SH-SY5Y (cell line): ENCODE data around the gene EAF1.

Source experiments
- GATA2 ChIP-seq: IDR thresholded peaks from 2 replicates; pipeline ENCODE4 v1.6.1; 2011; ENCODE audit warnings: mild to moderate bottlenecking, low read depth, low read length
- GATA3 ChIP-seq: IDR thresholded peaks from 2 replicates; pipeline ENCODE4 v1.6.1; 2011; ENCODE audit warnings: low read depth, mild to moderate bottlenecking, low read length, moderate library complexity

DNA sequence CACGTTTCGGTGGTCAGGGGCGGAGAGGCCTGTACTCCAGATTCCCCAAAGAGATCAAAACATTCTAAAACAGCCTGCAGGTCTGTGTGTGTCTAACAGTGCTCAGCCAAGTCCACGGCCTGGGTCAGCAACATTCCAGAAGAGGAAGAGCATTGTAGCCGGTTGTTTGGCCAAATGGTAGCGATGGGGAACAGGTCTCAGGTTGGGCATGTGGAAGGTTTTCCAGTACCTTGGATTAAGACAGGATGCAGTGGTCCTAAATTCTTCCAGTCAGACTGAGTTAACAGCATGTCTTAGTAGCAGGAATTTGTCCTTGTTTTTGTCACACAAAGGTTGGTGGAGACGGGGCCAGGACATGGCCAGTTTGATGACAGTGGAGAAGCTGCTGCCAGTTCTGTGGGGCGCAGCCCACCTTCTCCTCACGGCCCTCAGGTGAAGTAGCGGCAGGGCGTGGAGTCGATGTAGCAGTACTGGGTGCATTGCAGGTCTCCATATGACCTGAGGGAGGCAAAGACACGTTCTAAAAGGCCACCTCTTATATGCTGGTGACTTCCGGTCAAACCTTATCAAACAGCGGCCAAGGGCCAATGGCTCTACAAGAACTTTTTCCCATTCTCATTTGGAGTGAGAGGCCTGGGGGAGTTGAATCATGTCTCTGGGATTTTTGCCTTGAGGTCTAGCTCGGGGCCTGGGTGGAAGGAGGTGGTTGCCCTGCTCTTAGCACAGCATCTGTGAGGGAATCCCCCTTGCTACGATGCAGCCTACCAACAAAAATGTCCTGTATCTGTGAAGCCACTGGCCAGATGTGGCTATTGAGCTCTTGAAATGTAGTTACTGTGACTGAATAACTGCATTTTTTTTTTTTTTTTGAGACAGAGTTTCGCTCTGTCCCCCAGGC, 24.1 kb downstream of the EAF1 start:
- TF ChIP-seq GATA2 (no peak), GATA3 (no peak)
